Lower leg skin (tissue), 4 donors: ENCODE results near the gene PYCR2. TPM values are rescaled to one million over a fixed set of nuclear protein-coding genes. Genes with fewer than 3 reads are reported as not detected.

Experiments used
- DNase-seq, 2 donors: peaks; one replicate each; pipeline ENCODE4 v3.0.0-alpha.2; 2019; ENCODE audit warnings: low spot score in 2 of 2
- H3K4me3 ChIP-seq: fragments of 200-600 bp; sonication (generic); 2 replicates; pipeline ENCODE4 v1.5.1; 2017; ENCODE audit warnings: mild to moderate bottlenecking, low read depth; ENCODE audit not compliant: poor library complexity, severe bottlenecking
- CTCF ChIP-seq, 3 donors: fragments of 450-650 bp; IDR thresholded peaks; one replicate each; pipeline ENCODE4 v1.5.1; 2016; ENCODE audit warnings: antibody characterized with exemption in 3 of 3, mild to moderate bottlenecking in 3 of 3, moderate library complexity in 2 of 3
- POLR2A ChIP-seq, 2 donors: fragments of 450-650 bp; IDR thresholded peaks; one replicate each; pipeline ENCODE4 v1.6.1; 2016 to 2017; ENCODE audit warnings: antibody characterized with exemption in 2 of 2, mild to moderate bottlenecking in 1 of 2, moderate library complexity in 1 of 2
- WGBS, 2 donors: methylation state at CpG; one replicate each; pipeline ENCODE4 v1.1.5; 2018; 5-methylcytosine and 5-hydroxymethylcytosine counted together
- intact Hi-C: fragments of 100-400 bp; cut with DNase I; formaldehyde crosslinking; loops from one replicate; pipeline ENCODE4 v1.15.0; 2023; ENCODE audit warnings: low total_unique reads
- total RNA-seq, 4 donors: library from RNA; depleted of rRNA; stranded (reverse); fragments of >200 nt; gene quantifications; one replicate each; pipeline ENCODE4 v1.1.0, GENCODE V29; 2016

The PYCR2 gene
- total RNA-seq, 4 donors from 2014 or later: 35.4 to 43.1 (median 37.9) TPM

- intact Hi-C loops: no loop called here
- peak within 1 kb of the TSS; percentile 98 for H3K4me3 ChIP-seq
- WGBS, 2 donors: 0% methylated on average over 28 to 42 of the region's 64 CpGs
- no peak for TF ChIP-seq CTCF (IDR thresholded peaks at IDR 0.05)
- TF ChIP-seq POLR2A (IDR thresholded peaks at IDR 0.05): no peak
- DNase-seq: peak; percentile 90 to 98
These were observed 41.9 kb downstream of the PYCR2 start, which contains the start of gene TMEM63A for GRCh38 chr1:225881959-225882693. TMEM63A (minus strand) TSS chr1:225882380; CDS start chr1:225877580, 4,800 bp downstream.

GRCh38 chr1:225881081-225881958 is 42.7 kb downstream of the PYCR2 start:
- TF ChIP-seq CTCF (IDR thresholded peaks at IDR 0.05): no peak
- no peak for TF ChIP-seq POLR2A (IDR thresholded peaks at IDR 0.05)
- peak overlapping the region; percentile 98 for H3K4me3 ChIP-seq
- intact Hi-C loops: no loop called here
- peak; percentile 49 to 89 for DNase-seq
- 7 to 14% methylated on average over 13 to 21 of the region's 25 CpGs for WGBS, 2 donors

- no peak for DNase-seq
- WGBS, 2 donors: 56 to 73% methylated on average over 5 of the region's 5 CpGs
- intact Hi-C loops: no loop called here
- no peak overlapping the region for H3K4me3 ChIP-seq
- no peak for TF ChIP-seq POLR2A (IDR thresholded peaks at IDR 0.05)
- TF ChIP-seq CTCF (IDR thresholded peaks at IDR 0.05): no peak
These were observed 43.4 kb downstream of the PYCR2 start for GRCh38 chr1:225880636-225881035.

DNA sequence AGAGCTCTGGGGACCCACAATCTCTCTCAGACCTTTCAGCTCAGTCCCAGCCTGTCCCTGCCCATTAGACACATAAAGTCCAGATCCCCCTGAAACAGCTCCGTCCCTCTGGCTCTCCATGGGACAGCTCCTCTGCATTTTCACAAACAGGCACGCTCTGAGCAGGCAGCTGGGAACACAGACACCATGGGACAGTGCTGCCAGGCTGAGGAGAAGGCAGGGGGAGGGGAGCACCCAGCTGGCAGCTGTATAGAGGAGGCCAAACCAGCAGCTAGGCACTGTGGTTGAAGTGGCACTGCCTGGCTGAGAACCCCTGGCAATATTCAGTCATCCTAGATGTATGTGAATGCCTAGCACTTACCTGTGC is 43.8 kb downstream of the PYCR2 start:
- 49 to 66% methylated on average over 2 of the region's 2 CpGs for WGBS, 2 donors
- no peak for DNase-seq
- intact Hi-C loops: no loop called here
- TF ChIP-seq POLR2A (IDR thresholded peaks at IDR 0.05): no peak
- no peak for TF ChIP-seq CTCF (IDR thresholded peaks at IDR 0.05)
- H3K4me3 ChIP-seq: no peak overlapping the region

- intact Hi-C loops: no loop called here
- H3K4me3 ChIP-seq: no peak overlapping the region
- no peak for DNase-seq
- TF ChIP-seq CTCF (IDR thresholded peaks at IDR 0.05) (no peak), POLR2A (IDR thresholded peaks at IDR 0.05) (no peak)
- WGBS, 2 donors: 59 to 66% methylated on average over 8 of the region's 8 CpGs
These were observed 44.4 kb downstream of the PYCR2 start for GRCh38 chr1:225879521-225880221.
